ENCODE measurements around the gene RAB33A.

RAB33A gene

DNA sequence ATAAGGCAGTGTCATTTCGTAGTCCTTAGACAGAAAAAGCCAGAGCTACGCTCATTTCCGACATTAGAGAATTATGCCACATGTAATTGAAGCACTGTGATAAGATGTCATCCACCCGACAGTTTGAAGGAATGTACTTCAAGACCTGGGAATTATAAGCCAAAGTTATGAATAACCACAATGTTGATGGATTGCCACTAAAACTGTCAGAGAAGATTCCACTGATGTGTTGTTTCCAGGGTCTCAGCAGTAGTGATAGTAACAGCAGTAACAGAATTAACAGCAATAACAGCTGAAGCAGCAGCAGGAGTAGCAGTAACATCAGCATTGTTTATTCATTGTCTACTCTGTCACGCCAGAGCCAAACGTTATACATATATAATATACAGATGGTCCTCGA is 24.7 kb downstream of the RAB33A start:
- TF ChIP-seq, protein P1, sequence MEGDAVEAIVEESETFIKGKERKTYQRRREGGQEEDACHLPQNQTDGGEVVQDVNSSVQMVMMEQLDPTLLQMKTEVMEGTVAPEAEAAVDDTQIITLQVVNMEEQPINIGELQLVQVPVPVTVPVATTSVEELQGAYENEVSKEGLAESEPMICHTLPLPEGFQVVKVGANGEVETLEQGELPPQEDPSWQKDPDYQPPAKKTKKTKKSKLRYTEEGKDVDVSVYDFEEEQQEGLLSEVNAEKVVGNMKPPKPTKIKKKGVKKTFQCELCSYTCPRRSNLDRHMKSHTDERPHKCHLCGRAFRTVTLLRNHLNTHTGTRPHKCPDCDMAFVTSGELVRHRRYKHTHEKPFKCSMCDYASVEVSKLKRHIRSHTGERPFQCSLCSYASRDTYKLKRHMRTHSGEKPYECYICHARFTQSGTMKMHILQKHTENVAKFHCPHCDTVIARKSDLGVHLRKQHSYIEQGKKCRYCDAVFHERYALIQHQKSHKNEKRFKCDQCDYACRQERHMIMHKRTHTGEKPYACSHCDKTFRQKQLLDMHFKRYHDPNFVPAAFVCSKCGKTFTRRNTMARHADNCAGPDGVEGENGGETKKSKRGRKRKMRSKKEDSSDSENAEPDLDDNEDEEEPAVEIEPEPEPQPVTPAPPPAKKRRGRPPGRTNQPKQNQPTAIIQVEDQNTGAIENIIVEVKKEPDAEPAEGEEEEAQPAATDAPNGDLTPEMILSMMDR (conservative IDR thresholded peaks at IDR 0.05; ENCODE audit: low read depth, low read length), result no peak
- no peak overlapping the region for H3K4me3 ChIP-seq (ENCODE audit: low read length)
- DNase-seq (ENCODE audit: low read depth), result no peak

GRCh38 chrX:130197464-130197863 is 25.7 kb downstream of the RAB33A start:
- H3K4me3 ChIP-seq (ENCODE audit: low read length), result no peak overlapping the region
- TF ChIP-seq, protein P1 (conservative IDR thresholded peaks at IDR 0.05; ENCODE audit: low read depth, low read length), result no peak
- DNase-seq (ENCODE audit: low read depth), result no peak

DNA sequence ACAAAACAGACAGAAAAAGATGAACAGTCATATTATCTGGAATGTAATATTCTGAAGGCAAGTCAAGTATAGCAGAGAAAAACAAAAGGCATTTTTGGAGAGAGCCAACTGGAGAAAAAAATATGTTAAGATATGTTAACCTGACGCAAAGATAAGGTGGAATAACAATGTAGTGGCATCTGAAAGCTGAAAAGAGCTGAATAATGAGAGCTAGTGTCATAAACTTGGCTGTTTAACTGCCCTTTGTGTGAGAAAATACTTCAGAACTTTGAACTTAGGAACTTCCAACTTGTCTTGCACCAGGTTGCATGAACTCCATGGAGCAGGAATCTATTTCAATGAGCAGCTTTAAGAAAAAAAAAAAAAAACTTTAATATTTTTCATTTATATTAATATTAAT is 32.9 kb downstream of the RAB33A start:
- no peak for DNase-seq (ENCODE audit: low read depth)
- H3K4me3 ChIP-seq (ENCODE audit: low read length), result no peak overlapping the region
- TF ChIP-seq, protein P1 (conservative IDR thresholded peaks at IDR 0.05; ENCODE audit: low read depth, low read length), result no peak

GRCh38 chrX:130211415-130212186 is 39.8 kb downstream of the RAB33A start:
- no peak overlapping the region for H3K4me3 ChIP-seq (ENCODE audit: low read length)
- DNase-seq (ENCODE audit: low read depth), result no peak
- TF ChIP-seq, protein P1 (conservative IDR thresholded peaks at IDR 0.05; ENCODE audit: low read depth, low read length), result no peak

DNA sequence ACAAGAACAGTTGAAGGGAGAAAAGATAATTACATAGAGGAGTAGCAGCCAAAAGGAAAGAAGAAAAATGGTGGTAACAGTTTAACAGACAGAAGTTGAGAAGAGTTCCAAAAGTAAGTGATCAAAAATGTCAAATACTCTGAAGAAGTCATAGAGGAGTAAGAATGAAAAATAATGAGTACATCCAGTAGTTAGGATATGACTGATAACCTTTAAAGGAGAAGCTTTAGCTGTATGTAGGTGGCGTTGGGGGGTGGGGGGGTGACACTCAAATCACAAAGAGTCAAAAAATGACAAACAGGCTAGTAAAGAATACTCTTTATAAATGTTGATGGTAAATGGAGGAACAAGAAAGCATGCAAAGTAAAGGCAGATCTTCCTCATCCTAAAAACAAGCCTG is 40.6 kb downstream of the RAB33A start:
- DNase-seq (ENCODE audit: low read depth), result no peak
- no peak overlapping the region for H3K4me3 ChIP-seq (ENCODE audit: low read length)
- TF ChIP-seq, protein P1 (conservative IDR thresholded peaks at IDR 0.05; ENCODE audit: low read depth, low read length), result no peak

- TF ChIP-seq, protein P1 (conservative IDR thresholded peaks at IDR 0.05; ENCODE audit: low read depth, low read length), result no peak
- no peak for DNase-seq (ENCODE audit: low read depth)
- H3K4me3 ChIP-seq (ENCODE audit: low read length), result no peak overlapping the region
Measured at GRCh38 chrX:130213376-130213775, 41.6 kb downstream of the RAB33A start.

- H3K4me3 ChIP-seq (ENCODE audit: low read length), result no peak overlapping the region
- no peak for DNase-seq (ENCODE audit: low read depth)
- TF ChIP-seq, protein P1 (conservative IDR thresholded peaks at IDR 0.05; ENCODE audit: low read depth, low read length), result no peak
Measured at GRCh38 chrX:130216320-130216719, 44.6 kb downstream of the RAB33A start.

All from retinal pigment epithelial cell (primary cell).